Measurements from ENCODE around the gene IL4I1.

- TF ChIP-seq POLR2AphosphoS5 (IDR thresholded peaks at IDR 0.05; ENCODE audit: borderline replicate concordance, low read depth, low read length) (no peak), EZH2 (IDR thresholded peaks at IDR 0.05) (no peak)
These were observed 26.3 kb downstream of the IL4I1 start for GRCh38 chr19:49870309-49870901.

All from SK-N-MC (cell line).